Stimulated activated CD4-positive, alpha-beta T cell treated with anti-CD3 and anti-CD28 coated beads, Interleukin-2, amount 100 ng/mL, for 4 hours (primary cell): ENCODE data around the gene RHOC.
A peak's percentile ranks its signal among the peaks of the same experiment; 100 is the strongest.

ENCODE experiments used
- DNase-seq: peaks from one replicate; pipeline ENCODE4 v3.0.0-alpha.2; 2020; ENCODE audit warnings: low read depth

RHOC gene

DNA sequence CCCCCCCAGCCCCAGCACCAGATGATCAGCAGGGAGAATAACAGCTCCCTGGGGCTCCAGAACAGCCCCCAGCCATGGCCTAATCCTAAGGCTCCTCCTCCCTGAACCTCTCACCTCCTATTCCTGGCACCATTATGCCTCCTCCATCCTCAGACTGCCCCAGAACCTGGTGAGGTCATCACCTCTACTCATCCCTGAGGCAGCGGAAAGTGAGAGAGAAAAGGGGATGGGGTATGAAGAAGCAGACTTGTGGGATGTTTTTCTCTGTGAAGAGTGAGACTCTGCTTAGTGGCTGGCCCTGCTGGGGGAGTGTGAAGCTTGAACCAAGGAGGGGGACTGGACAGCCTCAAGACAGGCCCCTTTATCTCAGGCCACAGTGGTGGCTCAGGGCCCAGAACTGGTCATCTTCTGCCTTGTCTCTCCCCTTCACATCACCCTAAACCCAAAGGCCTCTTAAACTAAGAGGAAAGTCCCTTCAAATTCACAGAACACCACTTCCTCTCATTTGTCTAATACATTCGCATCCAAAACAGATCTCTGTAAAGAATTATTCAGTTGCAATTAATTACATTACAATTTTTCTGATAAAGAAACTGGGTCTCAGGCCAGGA lies 10.4 kb upstream of the RHOC start:
- no peak for DNase-seq

DNA sequence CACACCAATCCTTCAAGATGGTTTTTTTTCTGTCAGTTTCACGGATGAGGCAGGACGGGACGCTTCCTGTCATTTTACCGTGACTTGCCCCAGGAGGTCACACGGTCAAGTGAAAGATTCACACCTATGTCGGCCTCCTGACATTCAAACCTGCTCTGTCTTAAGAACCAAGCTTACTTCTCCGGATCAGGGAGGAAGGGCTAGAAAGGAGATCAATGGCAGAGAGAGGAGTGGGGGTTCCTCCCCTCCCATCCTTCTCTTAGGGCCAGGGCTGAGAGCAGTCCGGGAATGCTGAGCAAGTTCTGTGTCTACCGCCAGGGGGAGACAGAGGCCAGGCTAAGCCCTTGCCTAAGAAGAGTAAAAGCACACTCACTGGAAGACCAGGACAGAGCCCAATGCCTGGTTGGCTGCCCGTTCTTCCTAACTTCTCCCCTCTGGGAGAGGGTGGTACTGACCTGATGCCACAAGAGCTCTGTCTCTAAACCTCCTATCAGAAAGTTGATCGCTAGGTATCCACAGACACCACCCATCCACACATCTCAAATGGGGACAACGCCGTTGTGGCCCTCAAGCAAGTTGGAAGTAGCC lies 9.3 kb upstream of the RHOC start:
- DNase-seq: peak; percentile 69

DNA sequence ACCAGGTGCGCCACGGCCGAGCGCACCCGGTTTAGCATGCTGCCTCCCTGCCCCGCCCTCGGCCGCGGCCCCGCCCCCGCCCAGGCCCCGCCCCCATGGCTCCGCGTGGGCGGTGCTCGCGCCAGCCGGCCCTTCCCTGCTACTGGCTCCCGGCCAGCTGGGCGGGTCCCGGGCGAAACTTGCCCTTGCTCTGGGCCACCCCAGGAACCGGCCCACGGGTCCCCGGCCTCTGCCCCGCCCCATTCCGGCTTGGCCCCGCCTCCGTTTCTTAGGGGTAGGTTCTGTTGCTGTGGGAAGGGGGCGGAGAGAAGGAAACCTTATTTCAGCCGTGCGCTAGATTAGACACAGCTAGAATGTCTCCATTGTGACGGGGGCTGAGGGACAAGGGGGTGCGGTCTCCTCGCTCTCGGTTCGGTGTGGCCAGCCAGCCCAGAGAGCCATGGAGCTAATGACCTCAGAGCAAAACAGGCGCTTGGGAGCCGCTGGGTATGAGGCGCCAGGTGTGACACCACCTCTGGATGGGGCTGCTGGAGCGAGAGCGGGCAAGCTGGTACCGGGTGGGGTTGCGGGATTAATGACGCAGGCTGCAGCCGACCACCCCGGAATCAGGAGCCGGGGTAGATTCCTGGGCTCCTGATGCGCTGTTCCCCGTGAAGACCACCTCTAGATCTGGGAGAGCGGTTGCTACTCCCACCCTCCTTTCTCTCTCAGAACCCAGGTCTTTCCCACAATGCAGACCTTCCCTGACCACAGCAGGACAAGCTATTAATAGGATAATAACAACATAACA lies 8.5 kb upstream of the RHOC start, which contains the start of gene PPM1J:
PPM1J (minus strand) TSS at position 69 of the 790 bp plus-strand sequence; CDS start at position 38, 31 bp downstream.
- DNase-seq: peak; percentile 94

DNA sequence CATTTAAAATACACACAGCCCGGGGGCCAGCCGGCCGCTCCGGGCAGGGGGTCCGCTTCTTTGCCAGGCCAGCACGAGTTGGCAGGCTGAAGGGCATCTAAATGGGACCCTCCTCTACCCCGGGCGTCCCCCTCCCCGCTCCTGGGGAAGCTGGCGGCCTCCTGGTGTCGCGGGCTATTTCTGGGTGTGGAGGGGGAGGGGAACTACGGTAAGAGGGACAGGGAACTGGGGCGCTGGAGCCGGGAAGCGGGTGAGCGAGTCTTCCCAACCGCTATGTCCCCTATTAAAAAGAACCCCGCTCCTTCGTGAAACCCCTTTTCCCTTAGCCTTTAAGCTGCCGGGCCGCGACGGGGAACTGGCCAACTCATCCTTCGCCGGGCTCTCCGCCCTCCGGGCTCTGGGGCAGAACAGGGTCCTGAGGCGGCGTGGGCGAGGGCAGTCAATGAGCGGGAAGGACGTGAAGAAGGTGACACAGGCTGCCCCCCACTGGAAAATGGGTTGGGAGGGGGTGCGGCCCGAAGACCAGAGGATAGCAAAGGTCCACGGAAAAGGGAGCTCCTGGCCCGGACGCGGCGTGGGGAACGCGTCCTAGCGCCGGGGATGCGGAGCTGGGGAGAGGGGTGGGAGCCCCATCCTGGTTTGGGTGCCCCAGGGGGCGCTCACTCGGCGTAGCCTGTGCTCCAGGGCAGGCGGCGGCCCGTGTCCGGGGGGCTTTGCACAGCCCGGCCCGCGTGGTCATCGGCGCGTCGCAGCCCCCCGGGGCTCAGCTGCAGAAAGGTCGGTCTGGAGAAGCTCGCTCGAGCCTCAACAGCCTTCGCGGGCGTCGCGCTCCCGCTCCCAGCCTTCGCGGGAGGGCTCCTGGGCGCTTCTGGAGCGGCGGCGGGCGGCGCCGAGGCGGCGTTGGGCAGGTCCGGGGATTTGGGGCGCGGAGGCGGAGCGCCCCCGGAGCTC lies 7.7 kb upstream of the RHOC start:
- DNase-seq: no peak

DNA sequence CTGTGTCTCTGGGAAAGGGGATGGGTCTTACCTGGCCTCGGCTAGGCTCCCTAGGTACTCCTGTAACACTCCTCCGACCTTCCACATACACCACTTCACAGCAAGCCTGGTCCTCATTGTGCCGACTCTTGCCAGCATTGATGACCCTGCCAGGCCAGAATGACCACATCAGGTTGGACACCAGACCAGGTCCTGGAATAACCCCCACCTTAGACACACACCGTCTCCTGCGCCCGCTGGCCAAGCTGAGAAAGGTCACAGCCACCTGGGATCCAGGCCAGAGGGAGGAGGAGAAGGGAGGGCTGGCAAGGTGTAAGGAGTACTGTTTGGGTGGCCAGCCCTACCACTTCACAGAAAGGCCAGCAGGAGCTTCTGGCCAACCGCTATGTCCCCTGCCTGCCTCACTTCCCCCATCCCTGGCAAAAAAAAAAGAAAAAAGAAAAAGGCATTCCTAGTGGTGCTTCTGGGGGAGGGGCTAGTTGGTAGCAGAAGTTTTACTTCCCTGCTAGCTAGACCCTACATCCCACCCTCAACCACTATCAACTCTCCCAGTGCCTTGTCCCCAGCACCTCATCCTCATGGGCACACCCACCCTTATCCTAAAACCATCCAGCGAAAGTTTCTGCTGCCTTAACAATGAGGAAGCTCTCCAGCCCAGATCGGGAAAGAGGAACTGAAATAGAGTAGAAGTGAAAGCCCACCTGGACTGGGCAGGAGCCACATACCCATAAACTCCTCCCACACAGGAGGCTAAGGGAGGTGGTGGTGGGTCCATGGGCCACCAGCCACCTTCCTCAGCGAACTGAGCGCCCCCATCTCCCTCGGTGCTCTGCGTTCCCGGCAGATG lies 6.8 kb upstream of the RHOC start:
- no peak for DNase-seq

DNA sequence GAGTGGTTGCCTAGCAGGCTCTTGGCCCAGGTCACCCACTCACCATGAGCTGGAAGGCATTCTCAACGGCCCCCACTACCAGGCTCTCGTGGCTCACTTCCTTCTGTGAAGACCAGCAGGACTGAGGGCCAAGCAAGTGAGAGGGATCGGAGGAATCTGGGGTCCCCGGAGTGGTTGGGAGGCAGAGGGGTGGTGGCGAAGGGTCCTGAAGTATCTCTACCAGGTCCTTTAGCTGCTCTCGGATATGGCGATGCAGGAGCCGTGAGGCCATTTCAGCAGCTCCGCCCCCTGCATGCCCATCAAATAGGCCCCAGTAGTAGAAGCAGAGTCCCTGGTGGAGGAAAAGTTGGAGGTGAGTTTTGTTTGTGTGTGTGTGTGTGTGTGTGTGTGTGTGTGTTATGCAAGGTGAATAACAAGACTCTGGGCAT lies 5.8 kb upstream of the RHOC start:
- no peak for DNase-seq

DNA sequence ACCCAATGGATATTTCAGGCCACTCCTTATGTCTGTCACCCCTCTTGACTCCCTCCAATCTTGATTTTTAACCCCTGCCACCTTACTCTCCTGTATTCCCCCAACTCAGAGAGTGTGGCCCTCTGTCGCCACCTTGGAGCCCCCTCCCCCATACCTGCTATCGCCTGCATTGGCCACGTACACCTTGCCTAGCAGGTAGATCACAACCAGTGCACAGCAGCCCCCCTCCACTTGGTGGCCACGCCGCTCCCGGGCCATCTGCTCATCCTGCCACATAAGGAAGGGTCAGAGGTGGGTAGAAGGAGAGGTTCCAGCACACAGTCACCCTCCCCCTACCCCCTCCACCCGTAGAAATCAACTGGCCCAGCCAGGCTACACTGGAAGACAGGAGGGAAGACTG lies 5.3 kb upstream of the RHOC start:
- DNase-seq: no peak

DNA sequence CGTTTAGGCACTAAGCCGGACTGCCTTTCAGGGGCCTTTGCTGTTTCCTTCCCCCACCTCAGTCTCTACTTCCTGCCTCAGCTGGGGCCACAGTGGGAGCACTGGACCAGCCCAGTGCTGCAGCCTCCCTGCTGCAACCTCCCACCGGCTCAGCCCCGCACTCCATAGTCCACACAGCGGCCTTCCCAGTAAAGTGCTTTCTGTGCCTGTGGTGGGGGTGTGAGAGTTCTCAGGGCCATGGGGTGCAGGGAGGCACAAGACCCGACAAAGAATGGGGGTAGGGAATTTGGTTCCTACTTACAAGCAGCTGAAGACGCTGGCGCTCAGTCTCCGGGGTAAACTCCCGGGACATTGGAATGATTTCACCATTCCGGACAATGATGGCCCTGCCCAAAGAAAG lies 4.7 kb upstream of the RHOC start:
- DNase-seq: no peak

DNA sequence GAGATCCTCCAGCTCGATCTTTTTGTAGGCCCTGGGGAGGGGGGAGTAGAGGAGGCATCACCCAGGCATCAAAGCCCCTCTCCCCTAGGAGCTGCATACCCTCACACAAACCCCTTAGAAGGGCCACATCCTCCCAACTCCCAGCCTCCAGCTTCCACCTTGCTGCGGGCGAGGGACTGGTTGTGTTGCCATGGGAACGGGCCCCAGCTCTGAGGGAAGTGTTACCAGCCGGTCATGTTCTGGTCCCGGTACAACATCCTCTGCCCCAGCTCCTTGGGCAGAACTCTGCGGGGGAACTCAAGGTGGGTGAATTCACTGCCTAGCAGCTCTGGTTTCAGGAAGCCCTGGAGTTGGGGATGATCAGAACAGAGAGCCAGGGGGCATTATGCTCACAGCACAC lies 4.1 kb upstream of the RHOC start:
- DNase-seq: no peak

DNA sequence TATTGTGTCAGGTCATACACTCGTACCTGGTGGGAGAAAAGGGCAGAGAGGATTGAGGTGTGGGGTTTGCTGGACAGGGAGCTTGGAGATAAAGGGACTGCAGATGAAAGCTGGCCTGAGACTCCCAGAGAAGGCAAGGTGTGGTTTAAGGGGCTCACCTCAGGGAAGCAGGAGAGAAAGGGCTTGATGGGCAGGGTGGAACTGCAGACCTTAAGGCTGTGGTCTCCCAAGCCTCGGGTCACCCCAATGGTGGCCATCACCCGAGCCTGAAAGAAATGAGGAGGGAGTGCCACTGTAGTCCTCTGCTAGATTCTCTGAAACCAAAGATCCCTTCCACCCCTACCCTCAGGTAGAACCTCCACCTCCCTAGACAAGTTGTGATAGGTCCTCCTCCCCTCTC lies 3.7 kb upstream of the RHOC start:
- no peak for DNase-seq

DNA sequence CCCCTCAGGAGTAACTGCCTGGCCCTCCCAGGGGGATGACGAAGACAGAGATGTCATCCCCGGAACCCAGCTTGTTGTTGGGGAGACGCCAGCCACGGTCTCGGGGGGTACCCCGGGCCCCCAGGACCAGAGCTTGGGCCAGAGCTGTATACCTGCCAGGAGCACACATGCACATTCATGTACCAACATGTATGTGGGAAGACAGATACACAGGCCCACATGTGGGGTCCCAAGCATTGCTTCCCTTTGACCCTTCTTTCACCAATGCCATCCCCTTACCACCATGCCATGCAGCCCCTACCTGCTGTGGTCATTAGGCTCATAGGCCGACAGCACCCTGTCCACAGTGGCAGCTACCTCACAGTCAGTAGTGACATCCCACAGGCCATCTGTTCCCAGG lies 3.2 kb upstream of the RHOC start:
- no peak for DNase-seq

DNA sequence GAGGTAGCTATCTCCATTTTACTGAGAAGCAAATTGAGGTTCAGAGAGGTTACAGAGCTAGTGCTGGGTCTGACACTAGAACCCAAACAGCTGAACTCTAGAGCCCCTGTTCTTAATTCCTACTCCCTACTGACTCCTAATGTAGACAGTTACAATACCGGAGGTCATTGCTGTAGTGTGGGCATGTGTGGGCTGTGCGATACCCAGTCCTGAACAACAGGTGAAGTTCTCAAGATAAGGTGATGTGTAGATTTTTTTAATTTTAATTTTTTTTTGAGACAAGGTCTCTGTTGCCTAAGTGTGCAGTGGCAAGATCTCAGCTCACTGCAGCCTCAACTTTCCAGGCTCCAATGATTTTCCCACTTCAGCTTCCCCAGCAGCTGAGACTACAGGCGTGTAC lies 1.6 kb upstream of the RHOC start:
- DNase-seq: no peak

DNA sequence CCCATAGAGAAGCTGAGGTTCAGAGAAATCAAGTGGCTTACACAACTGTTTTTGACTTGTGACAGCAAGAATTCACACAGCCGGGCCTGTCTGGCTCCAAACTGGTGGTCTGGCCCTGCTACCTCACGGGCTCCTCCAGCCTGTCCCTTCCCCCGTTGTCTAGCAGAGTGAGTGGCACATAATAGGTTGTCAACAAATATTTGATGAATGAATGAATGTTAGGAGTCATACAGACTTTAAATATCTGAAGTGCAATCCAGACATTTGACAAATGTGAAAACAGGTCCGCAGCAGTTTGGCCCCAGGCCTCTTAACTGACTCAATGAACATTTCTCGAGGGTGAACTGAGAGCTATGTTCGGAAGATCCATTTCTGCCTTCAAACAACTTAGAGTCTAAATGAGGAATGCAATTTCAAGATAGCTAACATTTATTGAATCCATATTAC lies 1.1 kb upstream of the RHOC start:
- DNase-seq: no peak

DNA sequence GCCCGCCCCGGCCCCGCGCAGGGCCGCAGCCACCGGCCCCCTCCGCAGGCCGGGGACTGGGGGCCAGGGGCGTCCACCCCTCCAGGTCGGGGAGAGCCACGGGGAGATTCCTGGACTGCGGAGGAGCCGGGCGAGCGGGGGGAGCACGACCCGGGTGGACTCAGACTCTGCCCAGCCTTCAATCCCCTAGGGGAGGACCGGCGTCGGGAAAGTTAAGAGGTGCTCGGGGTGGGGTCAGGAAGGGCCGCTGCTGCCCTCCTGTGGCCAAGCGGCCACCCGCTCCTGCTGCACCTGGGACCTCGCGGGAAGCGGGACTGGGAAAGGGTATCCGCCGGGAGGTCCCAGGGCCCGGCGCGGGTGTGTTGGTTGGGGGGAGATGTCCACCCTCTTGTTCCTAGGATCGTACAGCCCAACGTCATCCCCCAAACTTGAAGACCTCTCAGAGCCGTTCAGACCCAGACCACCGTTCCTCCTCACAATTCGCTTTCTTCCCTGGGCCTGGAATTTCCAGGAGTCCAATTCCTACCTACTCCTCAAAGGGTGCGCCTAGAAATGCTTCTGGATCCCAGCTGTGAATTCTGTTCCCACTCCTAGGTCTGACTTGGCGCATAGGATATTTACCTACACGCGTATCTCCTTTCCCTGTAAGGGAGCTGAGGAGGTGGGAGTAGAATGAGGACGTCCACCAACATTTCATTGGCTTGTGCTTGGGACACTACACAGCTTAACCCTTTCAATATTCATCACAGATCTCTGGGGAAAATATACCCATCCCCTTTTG lies 484 bp upstream of the RHOC start:
- DNase-seq: peak; percentile 48

DNA sequence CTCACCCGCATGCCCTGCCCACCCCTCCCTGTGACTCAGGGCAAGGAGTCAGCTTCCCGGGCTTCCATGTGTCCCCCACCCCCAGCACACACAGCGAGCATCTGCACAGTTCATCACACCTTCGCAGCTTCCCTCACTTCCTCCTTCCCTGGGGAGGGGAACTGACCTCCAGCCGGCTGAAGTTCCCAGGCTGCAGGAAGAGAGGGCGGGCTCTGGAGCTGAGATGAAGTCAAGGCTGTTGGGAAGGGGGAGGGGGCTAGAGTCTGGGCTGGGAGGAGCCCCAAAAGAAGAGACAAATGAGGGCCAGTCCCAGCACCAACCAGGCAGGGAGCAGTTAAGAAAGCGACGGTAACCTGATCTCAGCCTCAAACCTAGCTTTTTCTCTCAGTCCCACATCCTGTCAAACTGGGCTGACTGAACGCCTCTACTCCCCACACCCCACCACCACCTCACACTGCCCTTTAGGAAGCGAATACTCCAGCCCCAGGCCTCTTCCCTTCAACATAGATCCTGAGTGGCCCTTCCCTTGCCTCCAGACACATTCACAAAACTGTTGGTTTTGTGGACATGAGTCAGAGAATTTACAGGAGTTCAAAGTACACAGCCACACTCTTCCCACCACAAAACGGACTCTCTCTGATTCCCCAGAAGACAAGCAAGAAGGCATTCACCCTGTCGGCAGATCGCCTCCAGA lies 1.8 kb downstream of the RHOC start:
- no peak for DNase-seq

DNA sequence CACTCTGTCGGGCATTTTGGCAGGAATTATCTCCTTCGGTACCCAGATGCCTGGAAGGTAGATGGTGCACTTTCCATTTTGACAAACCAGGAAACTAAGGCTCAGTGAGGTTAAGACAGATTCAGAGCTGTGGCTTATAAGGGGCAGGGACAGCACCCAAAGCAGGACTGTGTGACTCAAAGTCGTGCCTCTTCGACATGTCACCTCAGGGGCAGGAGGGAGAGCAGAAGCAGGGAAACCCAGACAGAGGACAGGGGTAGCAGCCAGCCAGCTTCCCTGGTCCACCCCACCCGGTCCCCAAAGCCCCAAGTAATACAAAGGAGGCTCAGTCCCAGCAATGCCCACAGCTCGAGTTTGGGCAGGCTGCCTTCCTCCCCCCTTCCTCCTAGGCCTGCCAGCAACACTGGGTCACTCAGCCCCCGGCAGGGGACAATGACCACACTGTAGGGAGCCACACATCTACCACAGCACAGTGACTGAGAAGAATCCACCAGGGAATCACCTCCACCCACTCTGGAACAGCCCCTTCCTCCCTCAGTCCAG lies 2.5 kb downstream of the RHOC start:
- DNase-seq: no peak

DNA sequence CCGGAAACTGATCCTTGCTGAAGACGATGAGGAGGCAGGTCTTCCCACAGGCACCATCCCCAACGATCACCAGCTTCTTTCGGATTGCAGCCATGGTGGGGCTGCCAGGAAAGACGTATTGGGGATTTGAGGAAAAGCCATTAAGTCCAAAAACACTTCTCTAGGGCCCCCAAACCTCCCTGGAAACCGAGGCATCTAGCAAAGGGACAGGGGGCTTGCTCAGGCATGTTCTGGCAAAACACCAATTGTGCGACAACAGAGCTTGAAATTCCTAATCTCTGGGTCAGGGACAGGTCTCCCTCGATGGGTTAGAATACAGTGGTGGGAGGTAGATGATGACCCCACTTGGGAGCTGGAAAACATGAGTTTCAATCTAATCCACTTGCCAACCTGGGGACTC lies 3.2 kb downstream of the RHOC start:
- DNase-seq: no peak

DNA sequence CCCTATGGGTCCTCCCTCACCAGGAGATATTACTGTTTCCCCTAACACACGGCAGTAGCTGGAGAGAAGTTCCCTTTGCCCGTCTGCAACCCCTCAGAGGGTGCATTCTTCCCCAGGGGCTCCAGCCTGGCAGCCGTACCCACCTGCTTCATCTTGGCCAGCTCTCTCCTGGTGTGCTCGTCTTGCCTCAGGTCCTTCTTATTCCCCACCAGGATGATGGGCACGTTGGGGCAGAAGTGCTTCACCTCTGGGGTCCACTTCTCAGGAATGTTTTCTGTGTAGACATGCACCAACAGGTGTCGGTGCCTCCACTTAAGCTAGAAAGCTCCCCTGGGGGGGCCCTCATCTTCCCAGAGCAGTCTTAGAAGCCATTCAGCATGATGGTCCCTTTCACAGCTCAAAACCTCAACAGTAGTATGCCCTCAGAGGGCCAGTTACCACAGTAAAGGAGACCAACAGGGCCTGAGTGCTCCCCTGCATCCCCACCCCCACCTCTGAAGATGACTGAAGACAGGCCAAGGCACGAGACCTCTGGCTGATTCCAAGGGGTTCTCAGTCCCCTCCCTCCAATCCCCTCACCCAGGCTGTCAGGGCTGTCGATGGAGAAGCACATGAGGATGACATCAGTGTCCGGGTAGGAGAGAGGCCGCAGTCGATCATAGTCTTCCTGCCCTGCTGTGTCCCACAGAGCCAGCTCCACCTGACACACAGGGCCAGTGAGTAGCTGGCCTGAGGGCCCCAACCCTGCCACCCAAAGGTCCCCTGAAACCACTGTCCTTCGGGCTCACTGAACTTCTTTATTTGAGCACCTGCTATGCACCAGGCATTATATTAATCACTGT lies 4.3 kb downstream of the RHOC start:
- DNase-seq: no peak

DNA sequence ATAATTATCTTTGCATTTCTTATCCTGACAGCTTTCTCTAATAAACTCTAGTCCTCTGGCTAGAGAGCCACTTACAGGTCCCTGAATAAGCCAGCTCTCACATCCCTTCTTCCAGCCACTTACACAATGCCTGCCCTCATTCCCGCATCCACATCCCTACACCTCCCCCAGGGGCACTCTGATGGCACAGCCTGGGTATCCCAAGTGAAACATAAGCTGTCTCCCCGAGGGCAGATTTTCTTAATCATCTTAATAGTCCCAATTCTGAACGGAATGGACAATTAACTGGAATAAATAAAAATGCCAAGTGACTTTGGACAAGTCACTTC lies 4.9 kb downstream of the RHOC start:
- no peak for DNase-seq
